Neuron (in vitro differentiated cells): Measurements from ENCODE around the gene USP33.
"Not testable (repeated sequence)": the region's sequence is repeated elsewhere in the genome, so short reads cannot be mapped to it uniquely, and the experiment has no call there.

ENCODE experiments used
- H2AFZ ChIP-seq: one replicate; pipeline ENCODE4 v1.6.1; 2013; ENCODE audit warnings: low read depth, mild to moderate bottlenecking, inconsistent platforms, low read length, moderate library complexity
- H3K27me3 ChIP-seq: one replicate; pipeline ENCODE4 v1.6.1; 2013; ENCODE audit warnings: low read length; ENCODE audit not compliant: insufficient read depth
- H3K36me3 ChIP-seq: one replicate; pipeline ENCODE4 v1.6.1; 2013; ENCODE audit warnings: low read length; ENCODE audit not compliant: insufficient read depth
- H3K4me1 ChIP-seq: one replicate; pipeline ENCODE4 v1.6.1; 2013; ENCODE audit warnings: low read length; ENCODE audit not compliant: insufficient read depth
- H3K4me3 ChIP-seq: 2 replicates; pipeline ENCODE4 v1.5.1; 2013; ENCODE audit warnings: mild to moderate bottlenecking, low read length, moderate library complexity
- H3K9me3 ChIP-seq: one replicate; pipeline ENCODE4 v1.6.1; 2013; ENCODE audit warnings: low read length

USP33 gene

GRCh38 chr1:77649127-77649526 lies 110.5 kb downstream of the USP33 start:
- no peaks in the 10 kb centered on the region for H3K4me1 ChIP-seq
- no peak overlapping the region for H3K4me3 ChIP-seq

GRCh38 chr1:77646224-77646623 lies 113.4 kb downstream of the USP33 start:
- H3K27me3 ChIP-seq, H3K4me3 ChIP-seq, H3K4me1 ChIP-seq, H2AFZ ChIP-seq, H3K9me3 ChIP-seq: not testable (repeated sequence)
- H3K36me3 ChIP-seq, result peaks cover 18% of the 10 kb centered on the region

More at GRCh38 chr1:77649127-77649526, 110.5 kb downstream of the USP33 start:
- Histone ChIP-seq H3K9me3 (peaks cover 11% of the 10 kb centered on the region), H3K36me3 (peaks cover 18% of the 10 kb centered on the region), H3K27me3 (no peaks in the 10 kb centered on the region), H2AFZ (no peak overlapping the region)
